Measurements from ENCODE around the gene ELMOD3.

DNA sequence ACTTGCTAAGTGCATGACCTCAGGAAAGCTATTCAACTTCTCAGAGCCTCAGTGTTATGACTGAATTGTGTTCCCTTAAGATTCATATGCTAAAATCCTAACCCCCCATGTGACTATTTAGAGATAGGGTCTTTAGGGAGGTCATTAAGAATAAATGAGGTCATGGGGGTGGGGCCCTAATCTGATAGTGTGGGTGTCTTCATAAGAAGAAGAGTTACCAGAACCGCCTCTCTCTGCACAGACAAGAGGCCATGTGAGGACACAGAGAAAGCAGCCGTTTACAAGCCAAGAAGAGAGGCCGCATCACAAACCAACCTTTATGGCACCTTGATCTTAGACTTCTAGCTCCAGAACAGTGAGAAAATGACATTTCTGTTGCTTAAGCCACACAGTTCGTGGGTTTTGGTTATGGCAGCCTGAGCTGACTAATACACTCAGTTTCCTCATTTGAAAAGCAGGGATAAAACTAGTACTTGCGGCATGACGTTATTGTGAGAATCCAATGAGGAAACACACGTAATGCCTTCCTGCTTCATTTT, 73.8 kb downstream of the ELMOD3 start:
- TF ChIP-seq, protein P1, sequence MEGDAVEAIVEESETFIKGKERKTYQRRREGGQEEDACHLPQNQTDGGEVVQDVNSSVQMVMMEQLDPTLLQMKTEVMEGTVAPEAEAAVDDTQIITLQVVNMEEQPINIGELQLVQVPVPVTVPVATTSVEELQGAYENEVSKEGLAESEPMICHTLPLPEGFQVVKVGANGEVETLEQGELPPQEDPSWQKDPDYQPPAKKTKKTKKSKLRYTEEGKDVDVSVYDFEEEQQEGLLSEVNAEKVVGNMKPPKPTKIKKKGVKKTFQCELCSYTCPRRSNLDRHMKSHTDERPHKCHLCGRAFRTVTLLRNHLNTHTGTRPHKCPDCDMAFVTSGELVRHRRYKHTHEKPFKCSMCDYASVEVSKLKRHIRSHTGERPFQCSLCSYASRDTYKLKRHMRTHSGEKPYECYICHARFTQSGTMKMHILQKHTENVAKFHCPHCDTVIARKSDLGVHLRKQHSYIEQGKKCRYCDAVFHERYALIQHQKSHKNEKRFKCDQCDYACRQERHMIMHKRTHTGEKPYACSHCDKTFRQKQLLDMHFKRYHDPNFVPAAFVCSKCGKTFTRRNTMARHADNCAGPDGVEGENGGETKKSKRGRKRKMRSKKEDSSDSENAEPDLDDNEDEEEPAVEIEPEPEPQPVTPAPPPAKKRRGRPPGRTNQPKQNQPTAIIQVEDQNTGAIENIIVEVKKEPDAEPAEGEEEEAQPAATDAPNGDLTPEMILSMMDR (IDR thresholded peaks at IDR 0.05): no peak
- TF ChIP-seq POLR2A (IDR thresholded peaks at IDR 0.05): no peak
